Activated CD4-positive, alpha-beta T cell treated with anti-CD3 and anti-CD28 coated beads for 36 hours (primary cell): Measurements from ENCODE around the gene EPHB1. TPM values are rescaled to one million over a fixed set of nuclear protein-coding genes. Genes with fewer than 3 reads are reported as not detected.

Source experiments
- ATAC-seq: fragments of 200-7000 bp; cut with Tn5 transposase; one replicate; pipeline ENCODE4 v1.10.0; 2021; ENCODE audit warnings: mild to moderate bottlenecking, moderate library complexity
- CTCF ChIA-PET: fragments of 350-600 bp; sonication (Branson Sonifier 250); formaldehyde crosslinking; loops from one replicate; lab custom pipeline; 2021; ENCODE audit warnings: antibody characterized with exemption; lab: Charles Lee
- POLR2A ChIA-PET: fragments of 350-600 bp; sonication (Branson Sonifier 250); formaldehyde crosslinking; loops from one replicate; lab custom pipeline; 2021; ENCODE audit warnings: antibody characterized with exemption, inconsistent platforms; lab: Charles Lee
- DNase-seq: peaks from one replicate; pipeline ENCODE4 v3.0.0-alpha.2; 2020
- H3K27ac Mint-ChIP-seq: one replicate; pipeline ENCODE4 v1.8.0; 2021; ENCODE audit warnings: mixed read lengths
- H3K27me3 Mint-ChIP-seq: one replicate; pipeline ENCODE4 v1.8.0; 2021; ENCODE audit warnings: mixed read lengths
- H3K36me3 Mint-ChIP-seq: one replicate; pipeline ENCODE4 v1.8.0; 2021; ENCODE audit warnings: low read depth, mixed read lengths
- H3K4me1 Mint-ChIP-seq: one replicate; pipeline ENCODE4 v1.8.0; 2021; ENCODE audit warnings: mixed read lengths
- H3K4me3 Mint-ChIP-seq: one replicate; pipeline ENCODE4 v1.8.0; 2021; ENCODE audit warnings: mild to moderate bottlenecking, moderate library complexity, mixed read lengths
- H3K9me3 Mint-ChIP-seq: one replicate; pipeline ENCODE4 v1.8.0; 2021; ENCODE audit warnings: low read depth, mixed read lengths
- intact Hi-C, 2 experiments: fragments of 100-400 bp; cut with DNase I in 1 of 2; cut with micrococcal nuclease in 1 of 2; formaldehyde crosslinking; loops; one replicate each; pipeline versions ENCODE4 v1.14.2 to v1.15.1; 2022 to 2024; cut with DNase I, micrococcal nuclease
- total RNA-seq, 2 experiments: library from RNA; stranded (reverse); gene quantifications; one replicate each; pipeline ENCODE4 v1.2.3, GENCODE V29; 2021

EPHB1 gene
- total RNA-seq, 2 experiments from 2014 or later = 0.60 to 0.98 TPM

DNA sequence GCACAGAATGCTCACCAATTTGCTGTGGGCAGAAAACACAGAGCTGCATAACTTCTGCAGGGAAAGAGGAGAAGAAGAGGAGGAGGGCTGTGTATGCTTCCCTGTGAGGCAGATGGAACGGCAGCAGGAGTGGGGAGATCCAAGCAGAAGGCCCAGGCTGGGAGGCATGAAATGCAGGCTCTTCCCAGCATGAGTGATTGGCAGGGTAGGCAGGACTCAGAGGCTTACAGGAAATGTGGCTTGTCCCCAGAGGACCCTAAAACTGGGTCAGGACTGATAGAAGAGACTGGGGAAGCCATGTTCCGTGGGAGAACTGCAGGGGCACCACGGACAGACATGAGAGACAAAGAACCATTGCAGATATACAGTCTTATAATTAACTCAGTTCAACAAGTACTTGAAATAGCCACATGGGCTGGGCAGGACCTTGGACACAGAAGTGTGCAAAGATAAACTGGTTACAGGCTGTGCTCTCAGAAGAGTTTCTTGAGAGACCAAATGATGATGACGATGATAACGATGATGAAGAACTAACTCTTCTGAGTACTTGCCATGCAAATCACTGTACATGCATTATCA, 286.9 kb downstream of the EPHB1 start:
- ATAC-seq (no peak), DNase-seq (no peak)
- intact Hi-C loops = no loop called here
- H3K4me1 Mint-ChIP-seq = no peaks in the 10 kb centered on the region
- H3K9me3 Mint-ChIP-seq = no peaks in the 10 kb centered on the region
- no peak overlapping the region for H3K27ac Mint-ChIP-seq
- no peaks in the 10 kb centered on the region for H3K36me3 Mint-ChIP-seq
- ChIA-PET POLR2A (no interaction called here), CTCF (no interaction called here)
- H3K4me3 Mint-ChIP-seq = no peak overlapping the region
- peaks cover 2% of the 10 kb centered on the region for H3K27me3 Mint-ChIP-seq

DNA sequence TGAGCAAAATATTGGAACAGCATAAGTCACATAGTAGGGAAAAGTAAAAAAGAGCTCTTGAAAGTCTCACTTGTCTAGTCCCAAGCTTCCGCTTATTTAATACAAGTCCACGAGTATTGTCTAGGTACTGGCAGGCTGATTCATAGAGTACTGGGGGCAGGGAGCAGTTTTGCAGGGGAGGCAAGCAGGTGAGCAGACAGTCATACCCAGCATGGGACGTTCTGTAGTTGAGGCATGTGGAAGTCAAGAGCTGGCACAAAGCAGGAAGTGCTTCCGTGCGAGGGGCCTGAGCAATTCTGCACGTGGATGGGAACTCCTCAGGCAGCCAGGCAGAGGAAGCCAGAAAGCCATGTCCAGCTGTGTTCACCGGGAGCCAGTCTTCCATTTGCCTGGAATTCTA, 287.6 kb downstream of the EPHB1 start:
- ATAC-seq (no peak), DNase-seq (no peak)
- POLR2A ChIA-PET = no interaction called here
- no peak overlapping the region for H3K27ac Mint-ChIP-seq
- H3K4me3 Mint-ChIP-seq = no peak overlapping the region
- intact Hi-C loops = no loop called here
- H3K36me3 Mint-ChIP-seq = no peaks in the 10 kb centered on the region
- no peaks in the 10 kb centered on the region for H3K4me1 Mint-ChIP-seq
- no peaks in the 10 kb centered on the region for H3K9me3 Mint-ChIP-seq
- CTCF ChIA-PET = no interaction called here
- H3K27me3 Mint-ChIP-seq = peaks cover 2% of the 10 kb centered on the region

DNA sequence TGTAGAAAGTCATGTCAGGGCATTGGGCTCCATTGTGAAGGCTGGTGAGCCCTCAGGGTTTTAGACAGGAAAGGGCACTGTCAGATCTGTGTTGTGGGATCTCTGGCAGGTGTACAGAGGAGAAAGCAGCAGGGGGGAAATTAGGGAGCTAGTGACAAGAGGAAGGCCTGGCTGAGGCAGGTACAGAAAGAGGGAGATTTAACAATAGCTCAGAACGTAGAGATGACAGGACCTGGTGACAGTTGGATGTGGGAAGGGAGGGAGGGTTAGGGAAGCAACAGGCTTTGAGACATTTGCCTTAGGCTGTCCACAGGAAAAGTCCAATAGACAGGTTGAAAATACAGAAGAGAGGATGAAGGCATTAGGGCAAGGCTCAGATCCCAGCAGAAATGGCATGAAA, 288.1 kb downstream of the EPHB1 start:
- H3K27ac Mint-ChIP-seq = no peak overlapping the region

DNA sequence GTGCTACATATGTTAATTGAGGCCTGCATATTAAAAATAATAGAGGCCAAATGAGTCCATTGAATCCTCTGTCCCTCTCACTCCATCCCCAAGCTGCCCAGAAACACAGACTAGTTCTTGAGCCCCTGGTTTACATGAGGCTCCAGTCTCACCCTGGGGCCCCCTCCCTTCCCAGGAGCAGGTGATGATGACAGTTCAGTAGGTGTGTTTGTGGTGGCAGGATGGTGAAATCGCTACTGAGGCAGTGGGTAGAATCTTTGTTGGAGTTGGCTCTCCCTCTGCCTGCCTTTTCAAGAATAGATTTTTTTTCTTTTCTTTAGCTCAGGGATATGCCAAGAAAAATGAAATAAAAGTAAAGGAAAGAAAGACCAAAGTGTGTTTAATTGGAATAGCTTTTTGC, 288.7 kb downstream of the EPHB1 start:
- no peak overlapping the region for H3K4me3 Mint-ChIP-seq
- no peak for ATAC-seq
- H3K9me3 Mint-ChIP-seq = no peaks in the 10 kb centered on the region
- CTCF ChIA-PET = interaction anchor here (0.6 kb wide), 1 partner anchor 50 kb away, joined by 3 read pairs; no protein-coding TSS in a partner anchor
- no peak for DNase-seq
- no peak overlapping the region for H3K27ac Mint-ChIP-seq
- POLR2A ChIA-PET = no interaction called here
- H3K36me3 Mint-ChIP-seq = no peaks in the 10 kb centered on the region
- H3K27me3 Mint-ChIP-seq = peaks cover 2% of the 10 kb centered on the region
- intact Hi-C loops = no loop called here
- no peaks in the 10 kb centered on the region for H3K4me1 Mint-ChIP-seq

More for the DNA sequence above, 288.1 kb downstream of the EPHB1 start:
- H3K9me3 Mint-ChIP-seq = no peaks in the 10 kb centered on the region
- no peaks in the 10 kb centered on the region for H3K4me1 Mint-ChIP-seq
- ATAC-seq = no peak
- intact Hi-C loops = no loop called here
- H3K4me3 Mint-ChIP-seq = no peak overlapping the region
- POLR2A ChIA-PET = no interaction called here
- no peaks in the 10 kb centered on the region for H3K36me3 Mint-ChIP-seq
- H3K27me3 Mint-ChIP-seq = peaks cover 2% of the 10 kb centered on the region
- DNase-seq = no peak
- CTCF ChIA-PET = no interaction called here

DNA sequence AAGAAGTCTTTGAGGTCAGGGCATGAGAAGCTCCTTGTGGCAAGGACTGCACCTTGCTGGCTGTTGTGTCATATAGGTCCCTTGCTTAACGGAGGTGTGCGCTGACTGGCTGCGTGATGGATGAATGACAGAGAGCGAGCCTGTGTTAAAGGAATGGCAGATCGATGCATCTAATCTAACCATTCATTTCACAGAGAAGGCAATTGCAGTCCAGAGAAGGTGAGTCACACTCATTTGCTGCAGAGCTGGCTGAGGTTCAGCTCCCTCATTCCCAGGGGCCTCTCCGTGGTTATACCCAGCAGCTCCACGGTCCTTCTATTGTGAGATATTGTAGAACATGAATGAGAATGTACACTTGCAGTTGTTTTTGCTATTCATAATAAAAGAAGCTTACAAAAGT, 289.3 kb downstream of the EPHB1 start:
- ATAC-seq = no peak
- ChIA-PET POLR2A (no interaction called here), CTCF (interaction anchor here (0.6 kb wide), 1 partner anchor 50 kb away, joined by 3 read pairs; no protein-coding TSS in a partner anchor)
- Mint-ChIP-seq H3K4me3 (no peak overlapping the region), H3K36me3 (no peaks in the 10 kb centered on the region), H3K9me3 (no peaks in the 10 kb centered on the region), H3K4me1 (no peaks in the 10 kb centered on the region), H3K27me3 (peaks cover 2% of the 10 kb centered on the region), H3K27ac (no peak overlapping the region)
- DNase-seq = no peak
- intact Hi-C loops = no loop called here

DNA sequence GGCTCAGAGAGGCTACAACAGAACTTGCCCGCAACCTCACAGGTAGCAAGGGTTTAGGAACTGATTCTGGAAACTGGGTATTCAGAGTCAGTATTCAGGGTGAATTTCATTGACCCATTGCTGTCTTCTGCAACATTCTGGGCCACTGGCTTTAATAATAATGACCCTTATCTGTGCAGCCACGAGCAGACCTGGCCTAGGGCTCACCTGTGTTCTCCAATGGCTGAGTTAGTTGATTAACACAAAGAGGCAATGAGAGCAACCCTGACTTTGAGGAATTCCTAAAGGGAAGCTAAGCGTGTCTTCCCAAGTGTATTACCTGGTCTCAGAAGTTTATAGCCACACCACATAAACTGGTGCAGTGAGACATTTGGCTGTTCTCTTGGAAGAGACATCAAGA, 289.9 kb downstream of the EPHB1 start:
- POLR2A ChIA-PET = no interaction called here
- H3K27ac Mint-ChIP-seq = no peak overlapping the region
- no peaks in the 10 kb centered on the region for H3K9me3 Mint-ChIP-seq
- intact Hi-C loops = no loop called here
- H3K4me3 Mint-ChIP-seq = no peak overlapping the region
- ATAC-seq = no peak
- peaks cover 2% of the 10 kb centered on the region for H3K27me3 Mint-ChIP-seq
- H3K36me3 Mint-ChIP-seq = no peaks in the 10 kb centered on the region
- CTCF ChIA-PET = no interaction called here
- DNase-seq = no peak
- no peaks in the 10 kb centered on the region for H3K4me1 Mint-ChIP-seq

DNA sequence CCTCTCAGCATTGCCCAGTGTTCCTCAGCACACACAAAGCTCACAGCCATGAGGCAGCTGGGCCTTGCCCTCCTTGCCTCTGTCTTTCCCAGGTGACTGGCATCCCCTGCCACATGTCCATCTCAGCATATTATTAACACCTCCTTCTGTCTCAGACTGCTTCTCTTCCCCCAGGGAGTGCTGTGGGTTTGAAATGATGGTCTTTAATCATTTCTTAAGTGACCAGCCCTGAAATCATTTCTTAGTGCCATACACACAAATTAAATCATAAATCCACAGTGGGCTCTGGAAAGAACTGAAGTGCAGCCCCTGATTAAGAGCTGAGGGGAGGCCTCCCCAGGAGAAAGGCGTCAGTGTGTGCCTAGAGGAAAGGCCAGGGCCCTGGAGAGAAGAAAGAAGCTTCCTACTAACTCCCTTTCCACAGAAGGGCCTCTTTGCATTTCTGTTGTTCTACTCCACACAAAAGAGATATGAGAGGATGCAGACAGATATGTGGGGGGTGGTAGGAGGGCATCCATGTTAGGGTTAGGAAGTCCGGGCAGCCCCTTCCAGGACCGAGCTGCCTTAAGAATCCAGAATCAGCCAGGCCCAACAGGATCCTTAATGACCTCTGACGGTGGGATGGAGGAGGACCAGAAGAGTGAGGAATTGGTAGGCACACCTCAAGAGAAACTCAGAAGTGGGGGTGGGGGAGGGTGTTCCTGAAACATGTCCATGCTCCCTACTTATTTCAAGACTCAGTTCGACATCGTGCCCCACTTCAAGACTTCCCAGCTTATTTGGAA, 290.8 kb downstream of the EPHB1 start:
- CTCF ChIA-PET = no interaction called here
- no peak overlapping the region for H3K27ac Mint-ChIP-seq
- ATAC-seq (no peak), DNase-seq (no peak)
- no peaks in the 10 kb centered on the region for H3K4me1 Mint-ChIP-seq
- H3K27me3 Mint-ChIP-seq = no peaks in the 10 kb centered on the region
- no peak overlapping the region for H3K4me3 Mint-ChIP-seq
- intact Hi-C loops = no loop called here
- H3K36me3 Mint-ChIP-seq = no peaks in the 10 kb centered on the region
- POLR2A ChIA-PET = no interaction called here
- H3K9me3 Mint-ChIP-seq = no peaks in the 10 kb centered on the region

DNA sequence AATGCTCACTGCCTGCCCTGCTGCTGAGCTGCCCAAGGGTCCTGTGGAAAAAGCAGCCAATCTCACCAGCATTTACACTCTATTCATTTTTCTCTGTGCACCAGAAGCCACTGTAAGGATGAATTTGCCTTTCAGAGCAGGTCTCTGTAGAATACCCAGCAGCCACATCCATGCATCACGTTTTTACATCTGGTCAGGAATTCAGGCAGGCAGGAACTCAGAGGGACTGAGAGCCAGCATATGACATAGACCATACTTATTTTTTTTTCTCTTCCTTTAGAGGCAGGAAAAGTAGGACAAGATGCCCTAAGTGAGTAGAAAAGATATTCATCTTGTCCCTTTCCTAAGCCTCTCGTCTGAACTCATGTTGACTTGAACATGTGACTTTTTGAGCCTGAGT, 292.7 kb downstream of the EPHB1 start:
- H3K9me3 Mint-ChIP-seq = no peaks in the 10 kb centered on the region
- H3K27me3 Mint-ChIP-seq = no peaks in the 10 kb centered on the region
- DNase-seq (no peak), ATAC-seq (no peak)
- no peaks in the 10 kb centered on the region for H3K36me3 Mint-ChIP-seq
- ChIA-PET POLR2A (no interaction called here), CTCF (interaction anchor here (0.7 kb wide), 1 partner anchor 30 kb away, joined by 3 read pairs; no protein-coding TSS in a partner anchor)
- intact Hi-C loops = no loop called here
- H3K4me1 Mint-ChIP-seq = no peaks in the 10 kb centered on the region
- no peak overlapping the region for H3K27ac Mint-ChIP-seq
- no peak overlapping the region for H3K4me3 Mint-ChIP-seq

DNA sequence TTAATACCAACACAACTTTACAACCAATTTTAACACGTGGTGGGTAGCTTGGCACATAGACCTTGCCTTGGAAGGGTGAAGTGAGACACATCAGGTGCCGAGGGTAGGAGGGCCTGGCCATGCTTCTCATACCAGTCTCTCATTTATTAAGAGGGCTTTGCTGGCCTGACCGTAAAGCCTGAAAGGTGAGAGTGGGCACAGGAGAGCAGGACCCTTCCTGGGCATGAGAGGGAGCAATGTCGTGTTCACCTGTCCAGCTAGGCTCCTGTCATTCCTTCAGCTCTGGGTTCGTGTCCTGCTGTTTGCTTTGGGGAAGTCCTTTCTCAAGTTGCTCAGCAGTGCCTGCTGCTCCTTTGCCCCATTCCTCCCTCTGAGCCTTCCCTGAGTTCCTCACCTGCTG, 294.4 kb downstream of the EPHB1 start:
- no peaks in the 10 kb centered on the region for H3K27me3 Mint-ChIP-seq
- no peaks in the 10 kb centered on the region for H3K36me3 Mint-ChIP-seq
- CTCF ChIA-PET = no interaction called here

DNA sequence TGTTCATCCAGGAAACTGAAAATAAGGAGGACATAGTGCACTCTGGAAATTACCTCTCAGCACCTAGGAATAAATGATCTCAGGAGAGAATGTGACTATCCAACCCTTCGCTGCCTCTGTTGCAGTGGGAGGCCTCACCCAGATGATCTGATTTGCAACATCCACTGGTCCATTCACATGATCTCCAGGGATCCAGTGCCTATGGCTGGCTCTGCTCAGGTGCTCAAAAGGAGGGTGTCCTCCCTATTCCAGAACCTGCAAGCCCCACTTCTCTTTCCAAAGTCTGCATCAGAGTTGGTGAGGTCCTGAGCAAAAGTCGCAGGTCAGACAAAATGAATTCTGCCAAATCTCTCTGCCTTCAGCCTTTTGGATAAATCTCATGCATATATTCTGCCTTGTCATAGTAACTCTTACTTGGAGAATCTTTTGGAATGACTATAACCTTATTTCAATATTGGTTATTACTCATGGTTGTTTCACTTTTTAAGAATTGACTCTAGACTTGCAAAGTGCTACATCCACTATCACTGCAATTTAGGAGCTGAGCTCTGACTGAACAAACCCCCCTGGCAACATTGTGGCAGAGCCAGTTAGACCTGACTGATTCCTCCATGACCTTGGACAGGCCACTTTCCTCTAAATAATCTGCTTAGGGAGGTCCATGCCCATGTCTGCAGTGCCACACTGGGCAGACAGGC, 295.1 kb downstream of the EPHB1 start:
- H3K4me1 Mint-ChIP-seq = no peaks in the 10 kb centered on the region
- H3K4me3 Mint-ChIP-seq = no peak overlapping the region
- H3K9me3 Mint-ChIP-seq = no peaks in the 10 kb centered on the region
- DNase-seq (no peak), ATAC-seq (no peak)
- no peak overlapping the region for H3K27ac Mint-ChIP-seq
- intact Hi-C loops = no loop called here
- ChIA-PET CTCF (interaction anchor here (0.7 kb wide), 1 partner anchor 489 kb away, joined by 4 read pairs; no protein-coding TSS in a partner anchor), POLR2A (no interaction called here)
- H3K36me3 Mint-ChIP-seq = no peaks in the 10 kb centered on the region
- no peaks in the 10 kb centered on the region for H3K27me3 Mint-ChIP-seq

More for the DNA sequence above, 294.4 kb downstream of the EPHB1 start:
- POLR2A ChIA-PET = no interaction called here
- no peak overlapping the region for H3K27ac Mint-ChIP-seq
- intact Hi-C loops = no loop called here
- no peak for ATAC-seq
- H3K9me3 Mint-ChIP-seq = no peaks in the 10 kb centered on the region
- no peak overlapping the region for H3K4me3 Mint-ChIP-seq
- no peak for DNase-seq
- no peaks in the 10 kb centered on the region for H3K4me1 Mint-ChIP-seq

DNA sequence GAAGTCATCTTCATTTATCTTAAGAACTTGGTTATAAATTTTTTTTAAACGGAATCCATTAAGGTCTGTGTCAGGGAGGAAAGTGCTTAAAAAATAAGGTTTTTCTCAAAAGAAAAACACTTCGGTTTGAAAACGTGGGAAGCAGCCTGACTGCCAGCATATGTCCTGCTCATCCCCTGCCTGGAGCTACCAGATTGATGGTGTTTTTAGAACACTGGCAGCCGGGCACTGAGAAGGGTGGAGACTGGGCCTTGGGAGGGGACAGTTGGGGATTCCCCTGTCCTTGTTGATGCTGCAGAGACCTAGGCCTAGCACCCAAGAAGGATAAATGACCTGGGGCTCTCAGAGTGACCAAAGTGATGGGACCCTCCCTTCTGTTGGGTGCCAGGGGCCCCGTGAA, 296.9 kb downstream of the EPHB1 start:
- no peak for DNase-seq
- H3K4me1 Mint-ChIP-seq = no peaks in the 10 kb centered on the region
- no peaks in the 10 kb centered on the region for H3K9me3 Mint-ChIP-seq
- no peaks in the 10 kb centered on the region for H3K27me3 Mint-ChIP-seq
- H3K4me3 Mint-ChIP-seq = no peak overlapping the region
- intact Hi-C loops = no loop called here
- no peak for ATAC-seq
- POLR2A ChIA-PET = no interaction called here
- H3K36me3 Mint-ChIP-seq = no peaks in the 10 kb centered on the region
- CTCF ChIA-PET = no interaction called here
- H3K27ac Mint-ChIP-seq = no peak overlapping the region

DNA sequence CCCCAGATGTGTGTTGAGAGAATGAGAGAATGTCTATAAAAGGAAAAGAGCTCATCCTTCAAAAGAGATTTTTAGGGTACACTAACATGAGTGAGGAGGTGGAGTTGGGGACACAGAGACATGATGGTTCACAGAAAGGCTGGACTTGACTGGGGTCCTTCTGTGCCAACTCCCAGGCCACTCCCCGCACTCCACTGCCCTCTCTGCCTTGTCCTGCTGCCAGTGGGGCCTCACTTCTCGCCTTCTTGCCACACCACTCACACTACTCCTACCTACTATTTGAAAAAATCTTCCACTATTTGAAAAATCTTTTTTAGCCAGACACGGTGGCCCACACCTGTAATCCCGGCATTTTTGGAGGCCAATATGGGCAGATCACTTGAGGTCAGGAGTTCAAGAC, 298.1 kb downstream of the EPHB1 start:
- Mint-ChIP-seq H3K36me3 (no peaks in the 10 kb centered on the region), H3K27ac (no peak overlapping the region), H3K9me3 (no peaks in the 10 kb centered on the region), H3K4me1 (no peaks in the 10 kb centered on the region), H3K4me3 (no peak overlapping the region), H3K27me3 (no peaks in the 10 kb centered on the region)
- intact Hi-C loops = no loop called here
- DNase-seq (no peak), ATAC-seq (no peak)
- ChIA-PET POLR2A (no interaction called here), CTCF (interaction anchor here (0.7 kb wide), 1 partner anchor 71 kb away, joined by 3 read pairs; no protein-coding TSS in a partner anchor)
